GM18868 (cell line): ENCODE results near the gene FNBP1L.
"Not testable (repeated sequence)": the region's sequence is repeated elsewhere in the genome, so short reads cannot be mapped to it uniquely, and the experiment has no call there.

Source experiments
- ATAC-seq: cut with Tn5 transposase; IDR thresholded peaks from one replicate; pipeline ENCODE4 v1.9.1; 2021; ENCODE audit warnings: mild to moderate bottlenecking, moderate library complexity; ENCODE audit not compliant: unreplicated experiment

The FNBP1L gene

DNA sequence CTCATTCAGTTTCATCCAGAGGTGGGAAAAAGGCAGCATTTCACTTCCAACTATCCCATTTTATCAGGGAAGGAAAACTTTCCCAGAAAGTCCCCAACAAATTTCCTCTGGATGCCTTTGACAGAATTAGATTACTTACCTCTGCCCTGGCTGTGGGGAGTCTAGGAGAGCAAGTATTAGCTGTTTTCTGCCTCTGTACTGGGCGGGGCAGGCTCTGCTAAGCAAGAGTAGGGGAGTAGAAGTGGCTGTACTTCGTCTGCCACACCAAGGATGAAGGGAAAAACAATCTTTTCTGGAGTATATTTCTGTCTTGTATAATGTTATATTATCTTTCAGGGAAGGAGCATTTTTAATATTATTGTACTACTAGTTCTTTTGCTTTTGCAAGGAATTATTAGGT, 78.5 kb downstream of the FNBP1L start:
- ATAC-seq, result no peak

DNA sequence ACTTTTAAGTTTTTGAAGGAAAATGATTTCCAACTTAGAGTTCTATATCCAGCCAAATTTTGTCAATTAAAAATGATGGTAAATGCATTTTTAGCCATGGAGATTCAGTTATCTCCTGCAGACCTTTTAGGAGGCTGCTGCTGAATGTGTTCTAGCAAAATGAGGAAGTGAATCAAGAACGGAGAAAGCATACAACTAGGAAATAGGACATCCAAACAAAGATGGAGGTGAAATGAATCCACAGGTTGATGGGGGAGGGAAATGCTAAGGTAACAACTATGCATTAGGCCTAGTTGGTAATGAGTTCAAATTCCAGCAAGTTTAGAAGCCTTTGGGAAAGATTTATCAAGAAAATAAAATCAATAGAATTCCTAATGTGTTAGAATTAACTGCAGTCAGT, 80.5 kb downstream of the FNBP1L start:
- no peak for ATAC-seq

DNA sequence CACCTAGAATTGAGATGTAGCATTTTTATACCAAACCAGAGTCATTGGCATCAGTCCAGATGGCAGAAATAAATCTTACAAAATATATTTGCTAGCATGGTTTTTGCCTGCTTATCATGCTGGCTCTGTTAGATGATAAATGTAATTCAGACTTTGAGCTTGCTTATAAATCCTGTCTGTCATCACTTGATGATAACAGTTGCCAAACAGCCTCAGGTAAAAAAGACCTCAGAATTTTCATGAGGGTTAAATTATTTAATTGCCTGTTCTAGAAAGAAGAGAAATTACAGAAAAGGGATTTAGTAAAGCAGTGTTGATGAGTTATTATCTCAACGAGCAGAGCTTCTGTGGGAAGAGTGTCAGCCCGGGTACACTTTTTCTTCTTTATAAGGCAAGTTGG, 83.3 kb downstream of the FNBP1L start:
- ATAC-seq, result no peak

- ATAC-seq, result no peak
Measured at GRCh38 chr1:93532780-93533378, 85.0 kb downstream of the FNBP1L start.

- no peak for ATAC-seq
Measured at GRCh38 chr1:93533677-93534076, 85.8 kb downstream of the FNBP1L start.

- ATAC-seq, result no peak
Measured at GRCh38 chr1:93537396-93537795, 89.5 kb downstream of the FNBP1L start.

DNA sequence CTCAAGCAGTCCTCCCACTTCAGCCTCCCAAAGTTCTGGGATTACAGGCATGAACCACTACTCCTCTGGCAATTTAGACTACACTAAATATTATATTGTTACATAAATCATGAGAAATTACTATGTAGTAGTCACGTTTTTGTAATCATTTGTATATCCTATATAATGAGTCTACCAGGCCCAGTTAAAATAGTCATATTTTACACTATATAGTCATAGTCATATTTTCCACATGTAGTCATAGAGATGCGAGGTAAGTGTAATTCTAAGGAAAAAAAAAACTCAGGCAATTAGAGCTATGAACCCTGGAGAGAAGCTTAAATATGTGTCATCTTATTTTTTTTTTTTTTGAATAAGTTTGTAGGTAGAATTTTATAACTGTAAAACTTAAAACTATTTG, 90.0 kb downstream of the FNBP1L start:
- ATAC-seq, result no peak

- ATAC-seq, result no peak
Measured at GRCh38 chr1:93541045-93541444, 93.1 kb downstream of the FNBP1L start.

DNA sequence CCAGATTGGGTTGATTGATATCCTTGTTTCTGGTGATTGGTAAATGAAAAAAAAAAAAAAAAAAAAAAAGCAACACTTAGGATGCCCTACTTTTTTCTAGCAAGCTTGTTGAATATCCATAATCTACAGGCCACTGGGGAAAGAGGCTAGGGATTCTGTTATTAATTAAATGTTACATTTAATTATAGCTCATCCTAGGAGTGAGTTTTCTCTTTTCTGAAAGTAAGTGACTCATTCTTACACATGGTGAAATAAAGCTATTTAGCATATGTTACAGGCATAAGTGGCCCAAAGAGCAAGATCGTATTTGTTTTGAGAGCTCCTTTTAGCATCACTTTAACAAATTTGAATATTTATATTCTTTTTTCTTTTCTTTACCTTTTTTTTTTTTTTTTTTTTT, 94.5 kb downstream of the FNBP1L start:
- ATAC-seq, result no peak

DNA sequence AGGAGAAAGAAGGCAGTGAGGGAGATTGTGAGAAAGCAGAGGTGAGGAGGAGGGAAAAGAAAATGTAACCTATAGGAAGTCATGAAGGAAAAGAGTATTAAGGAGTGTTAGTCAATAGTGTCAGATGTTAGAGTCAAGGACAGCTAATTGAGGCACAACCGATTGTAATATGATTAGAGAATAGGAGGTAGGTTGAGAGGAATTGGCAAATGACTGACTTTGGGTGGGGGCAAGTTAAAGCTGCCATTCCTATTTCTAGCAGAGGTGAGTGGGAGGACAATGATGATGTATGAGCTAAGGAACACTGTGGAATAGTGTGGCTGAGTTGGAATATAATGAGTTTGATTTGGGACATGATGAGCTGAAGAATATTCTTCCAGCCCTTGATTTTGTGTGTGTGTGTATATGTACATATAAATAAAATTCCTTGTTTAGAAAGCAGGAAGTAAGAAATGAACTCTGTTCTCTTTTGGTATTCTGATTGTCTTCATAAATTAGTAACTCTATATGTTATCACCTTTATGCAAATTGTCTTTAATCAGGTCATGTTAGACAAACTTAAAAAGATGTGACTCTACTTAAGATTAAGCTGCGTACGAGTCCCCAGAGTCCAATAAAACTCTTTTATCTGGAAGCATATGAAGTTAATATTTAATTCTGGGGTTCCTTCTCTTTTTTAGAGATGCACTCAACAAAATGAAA, 98.4 kb downstream of the FNBP1L start:
- ATAC-seq, result no peak

DNA sequence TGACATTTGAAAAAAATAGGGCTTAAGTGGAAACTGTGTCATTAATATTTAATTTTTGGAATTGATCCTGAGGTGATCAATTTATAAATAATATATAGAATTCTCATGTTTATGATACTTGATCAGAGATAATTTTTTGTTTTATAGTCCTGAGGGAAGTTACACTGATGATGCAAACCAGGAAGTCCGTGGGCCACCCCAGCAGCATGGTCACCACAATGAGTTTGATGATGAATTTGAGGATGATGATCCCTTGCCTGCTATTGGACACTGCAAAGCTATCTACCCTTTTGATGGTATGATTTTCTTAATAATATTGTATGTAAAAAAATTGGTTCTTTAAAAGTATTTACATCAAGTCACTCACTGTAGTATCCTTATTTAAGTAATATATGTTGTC, 101.2 kb downstream of the FNBP1L start:
- no peak for ATAC-seq

GRCh38 chr1:93549811-93550210, 101.9 kb downstream of the FNBP1L start:
- ATAC-seq, result no peak

DNA sequence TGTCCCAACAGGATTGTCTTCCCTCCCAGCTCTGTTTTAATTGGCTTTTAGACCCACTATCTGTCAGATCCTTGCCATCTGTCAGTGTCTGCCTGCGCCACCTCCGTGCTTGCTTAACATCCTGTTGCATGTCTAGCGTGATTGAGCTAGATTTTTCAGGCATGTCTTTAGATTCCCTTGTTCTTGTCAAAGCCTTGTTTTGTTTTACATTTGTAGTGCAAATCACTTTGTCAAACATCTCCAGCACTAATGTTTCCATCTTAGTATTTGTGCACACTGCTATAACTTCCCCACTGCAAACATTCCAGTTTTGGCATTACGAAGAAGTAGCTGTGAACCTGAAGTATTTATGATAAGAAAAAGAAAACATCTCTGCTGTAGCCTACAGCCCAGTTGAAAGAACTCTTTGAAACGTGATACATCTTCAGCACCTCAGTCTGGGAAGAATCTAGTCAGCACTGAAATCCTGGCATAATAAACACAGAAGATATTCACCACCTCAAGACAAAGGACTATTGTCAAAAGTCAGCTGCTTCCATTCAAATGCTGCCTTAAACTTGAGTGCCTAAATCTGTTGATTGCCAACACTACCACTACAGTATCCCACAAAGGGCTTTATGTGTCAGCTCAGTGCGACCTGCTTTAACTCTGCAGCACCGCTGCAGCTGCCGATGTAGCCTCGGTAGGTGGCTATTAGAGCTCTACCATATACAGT, 105.0 kb downstream of the FNBP1L start:
- no peak for ATAC-seq

DNA sequence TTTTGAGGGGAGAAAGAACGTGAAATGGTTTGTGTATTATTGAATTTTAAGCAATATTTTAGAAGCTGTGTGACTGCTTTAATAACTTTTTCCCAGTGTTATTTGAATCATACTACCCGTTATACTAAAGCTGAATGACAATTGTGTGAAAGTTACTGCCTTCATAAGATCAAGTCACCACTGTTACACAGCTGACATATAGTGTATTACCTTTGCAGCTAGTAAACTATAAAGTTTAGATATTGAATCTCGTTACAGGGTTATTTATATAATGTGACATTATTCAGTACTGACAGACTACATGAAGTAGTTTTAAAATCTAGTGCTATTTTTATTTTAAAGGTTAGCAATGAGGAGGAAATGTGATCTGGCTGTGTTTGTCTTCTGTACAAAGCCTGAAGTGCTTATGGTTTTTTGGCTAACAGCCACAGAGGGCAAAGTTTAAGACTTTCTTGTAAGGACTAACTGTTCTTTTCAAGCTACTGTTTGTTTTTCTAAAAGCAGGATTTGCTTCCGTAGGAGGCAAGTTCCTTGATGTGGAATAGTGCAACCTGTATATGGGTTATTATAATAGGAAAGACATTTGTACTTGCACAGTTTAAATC, 106.1 kb downstream of the FNBP1L start:
- not testable (repeated sequence) for ATAC-seq

DNA sequence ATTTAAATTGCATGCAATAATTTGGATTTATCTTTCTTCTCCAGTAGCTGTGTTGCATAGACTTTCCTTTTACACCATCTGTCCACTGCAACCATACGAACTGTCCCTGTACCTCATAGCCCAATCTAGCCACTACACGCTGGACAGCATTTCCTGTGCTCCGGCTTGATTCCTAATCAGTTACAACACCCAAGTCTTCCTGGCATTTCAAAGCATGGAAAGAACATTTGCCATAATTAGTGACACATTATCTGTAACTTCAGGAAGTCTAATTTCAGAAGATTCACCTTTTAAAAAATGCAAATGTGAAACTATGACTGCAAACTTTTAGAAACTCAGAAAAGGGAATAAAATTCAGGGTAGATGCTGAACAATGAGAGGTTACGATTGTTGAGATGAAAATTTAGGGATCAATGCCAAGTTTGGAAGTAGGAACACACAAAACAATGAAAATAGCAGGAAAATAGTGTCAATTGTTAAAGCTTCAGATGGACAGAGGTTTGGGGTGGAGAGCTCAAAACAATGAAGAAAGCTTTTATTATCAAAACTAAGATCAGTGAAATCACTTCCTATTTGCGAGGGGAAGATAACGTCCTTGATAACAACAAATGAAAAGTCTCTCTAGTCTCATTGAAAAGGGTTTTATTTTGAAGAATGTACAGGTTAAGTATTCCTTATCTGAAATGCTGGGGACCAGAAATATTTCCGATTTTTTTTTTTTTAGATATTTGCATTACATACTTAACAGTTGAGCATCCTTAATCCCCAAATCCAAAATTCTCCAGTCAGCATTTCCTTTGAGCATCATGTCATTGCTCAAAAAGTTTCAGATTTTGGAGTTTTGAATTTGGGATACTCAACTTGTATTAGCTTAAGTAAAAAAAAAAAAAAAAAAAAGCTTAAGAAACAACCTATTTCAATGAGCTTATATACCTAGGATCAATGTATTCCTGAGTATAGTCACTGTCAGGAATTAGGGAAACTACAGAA, 107.3 kb downstream of the FNBP1L start:
- no peak for ATAC-seq

- no peak for ATAC-seq
Measured at GRCh38 chr1:93556291-93556690, 108.4 kb downstream of the FNBP1L start.

- no peak for ATAC-seq
Measured at GRCh38 chr1:93559045-93559444, 111.1 kb downstream of the FNBP1L start.

DNA sequence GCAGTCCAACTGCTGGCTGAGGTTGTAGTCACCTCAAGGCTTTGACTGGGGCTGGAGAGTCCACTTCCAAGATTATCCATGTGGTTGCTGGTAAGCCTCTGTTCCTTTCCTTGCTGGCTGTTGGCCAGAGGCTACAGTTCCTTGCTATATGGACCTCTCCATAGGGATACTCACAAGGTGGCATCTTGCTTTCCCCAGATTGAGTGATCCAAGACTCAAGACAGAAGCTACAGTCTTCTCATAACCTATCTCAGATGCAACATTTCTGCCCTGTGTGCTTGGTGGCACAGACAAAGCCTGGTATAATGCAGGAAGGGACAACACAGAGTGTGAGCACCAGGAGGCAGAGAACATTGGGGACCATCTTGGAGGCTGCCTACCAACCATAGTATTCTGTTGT, 111.8 kb downstream of the FNBP1L start:
- ATAC-seq, result no peak

- ATAC-seq, result no peak
Measured at GRCh38 chr1:93565496-93566206, 117.7 kb downstream of the FNBP1L start.

DNA sequence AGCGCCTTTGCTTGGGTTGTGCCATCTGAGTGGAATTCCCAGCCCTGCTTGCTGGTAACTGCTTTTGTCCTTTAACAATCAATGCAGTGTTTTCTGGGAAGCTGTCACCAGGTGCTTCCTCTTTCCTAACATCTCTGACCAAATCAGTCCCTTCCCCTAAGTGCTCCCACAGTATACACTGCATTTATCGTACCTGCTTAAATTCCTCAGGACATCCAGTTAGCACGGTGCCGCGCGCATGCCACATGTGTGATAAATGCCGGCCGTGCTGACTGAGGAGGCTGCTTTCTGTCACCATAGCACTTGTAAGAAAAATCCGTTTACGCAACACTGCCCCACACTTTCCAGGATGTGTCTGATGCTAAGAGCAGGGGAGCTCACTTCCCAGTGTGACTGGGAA, 118.3 kb downstream of the FNBP1L start:
- ATAC-seq, result no peak
